ENCODE results near the gene PSMC4.
"Not testable (repeated sequence)": the region's sequence is repeated elsewhere in the genome, so short reads cannot be mapped to it uniquely, and the experiment has no call there.

Gene PSMC4

GRCh38 chr19:39949026-39949747 is 21.8 kb upstream of the PSMC4 start:
- no peak for DNase-seq

- no peak for DNase-seq
Observed at GRCh38 chr19:39951065-39951650, 19.8 kb upstream of the PSMC4 start.

GRCh38 chr19:39951686-39952085 is 19.3 kb upstream of the PSMC4 start:
- no peak for DNase-seq

- DNase-seq = no peak
Observed at GRCh38 chr19:39953915-39954314, 17.1 kb upstream of the PSMC4 start.

GRCh38 chr19:39957886-39958285 is 13.1 kb upstream of the PSMC4 start:
- not testable (repeated sequence) for DNase-seq

GRCh38 chr19:39958942-39959341 is 12.0 kb upstream of the PSMC4 start:
- DNase-seq = not testable (repeated sequence)

DNA sequence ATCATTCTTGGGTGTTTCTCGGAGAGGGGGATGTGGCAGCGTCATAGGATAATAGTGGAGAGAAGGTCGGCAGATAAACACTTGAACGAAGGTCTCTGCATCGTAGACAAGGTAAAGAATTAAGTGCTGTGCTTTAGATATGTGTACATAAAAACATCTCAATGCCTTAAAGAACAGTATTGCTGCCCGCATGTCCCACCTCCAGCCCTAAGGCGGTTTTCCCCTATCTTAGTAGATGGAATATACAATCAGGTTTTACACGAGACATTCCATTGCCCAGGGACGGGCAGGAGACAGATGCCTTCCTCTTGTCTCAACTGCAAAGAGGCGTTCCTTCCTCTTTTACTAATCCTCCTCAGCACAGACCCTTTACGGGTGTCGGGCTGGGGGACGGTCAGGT is 11.6 kb upstream of the PSMC4 start:
- DNase-seq = not testable (repeated sequence)

DNA sequence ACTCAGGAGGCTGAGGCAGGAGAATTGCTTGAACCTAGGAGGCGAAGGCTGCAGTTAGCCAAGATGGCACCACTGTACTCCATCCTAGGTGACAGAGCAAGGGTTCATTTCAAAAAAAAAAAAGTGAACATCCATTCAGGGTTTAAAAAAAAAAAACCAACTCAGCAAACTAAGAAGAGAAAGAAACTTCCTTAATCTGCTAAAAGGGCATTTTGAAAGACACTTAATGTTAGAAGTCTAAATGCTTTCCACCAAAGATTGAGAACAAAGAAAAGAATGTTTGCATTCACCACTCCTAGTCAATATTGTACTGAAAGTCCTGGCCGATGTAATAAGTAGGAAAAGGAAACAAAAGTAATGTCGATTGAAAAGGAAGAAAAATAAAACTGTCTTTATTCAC is 7.1 kb upstream of the PSMC4 start:
- no peak for DNase-seq

GRCh38 chr19:39966617-39967016 is 4.3 kb upstream of the PSMC4 start:
- DNase-seq = no peak

DNA sequence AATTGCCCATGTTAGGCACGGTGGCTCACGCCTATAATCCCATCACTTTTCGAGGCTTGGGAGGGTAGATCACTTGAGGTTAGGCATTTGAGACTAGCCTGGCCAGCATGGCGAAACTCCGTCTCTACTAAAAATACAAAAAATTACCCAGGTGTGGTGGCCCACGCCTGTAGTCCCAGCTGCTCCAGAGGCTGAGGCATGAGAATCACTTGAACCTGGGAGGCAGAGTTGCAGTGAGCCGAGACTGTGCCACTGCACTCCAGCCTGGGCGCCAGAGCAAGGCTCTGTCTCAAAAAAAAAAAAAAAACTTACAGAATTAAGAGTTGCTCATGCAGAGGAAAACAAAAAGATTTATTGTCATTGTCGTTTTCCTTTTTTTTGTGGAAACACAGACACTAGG is 3.4 kb upstream of the PSMC4 start:
- DNase-seq = no peak

- DNase-seq = no peak
Observed at GRCh38 chr19:39968789-39969188, 2.2 kb upstream of the PSMC4 start.

GRCh38 chr19:39969266-39969665 is 1.7 kb upstream of the PSMC4 start:
- peak; percentile 17 for DNase-seq

GRCh38 chr19:39969681-39970424 is 1.1 kb upstream of the PSMC4 start:
- peak; percentile 20 for DNase-seq

DNA sequence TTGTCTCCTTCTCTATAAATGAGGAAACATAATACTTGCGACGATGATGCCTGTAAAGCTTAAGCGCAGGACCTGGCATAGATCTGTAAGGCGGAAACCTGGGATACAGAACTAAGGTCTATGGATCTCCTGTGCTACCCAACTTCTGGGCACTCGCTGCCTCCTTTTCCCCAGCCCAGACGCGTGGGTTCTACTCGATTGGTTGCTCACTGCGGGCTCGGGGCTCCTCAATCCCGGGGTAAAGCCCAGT is 615 bp upstream of the PSMC4 start:
- no peak for DNase-seq

DNA sequence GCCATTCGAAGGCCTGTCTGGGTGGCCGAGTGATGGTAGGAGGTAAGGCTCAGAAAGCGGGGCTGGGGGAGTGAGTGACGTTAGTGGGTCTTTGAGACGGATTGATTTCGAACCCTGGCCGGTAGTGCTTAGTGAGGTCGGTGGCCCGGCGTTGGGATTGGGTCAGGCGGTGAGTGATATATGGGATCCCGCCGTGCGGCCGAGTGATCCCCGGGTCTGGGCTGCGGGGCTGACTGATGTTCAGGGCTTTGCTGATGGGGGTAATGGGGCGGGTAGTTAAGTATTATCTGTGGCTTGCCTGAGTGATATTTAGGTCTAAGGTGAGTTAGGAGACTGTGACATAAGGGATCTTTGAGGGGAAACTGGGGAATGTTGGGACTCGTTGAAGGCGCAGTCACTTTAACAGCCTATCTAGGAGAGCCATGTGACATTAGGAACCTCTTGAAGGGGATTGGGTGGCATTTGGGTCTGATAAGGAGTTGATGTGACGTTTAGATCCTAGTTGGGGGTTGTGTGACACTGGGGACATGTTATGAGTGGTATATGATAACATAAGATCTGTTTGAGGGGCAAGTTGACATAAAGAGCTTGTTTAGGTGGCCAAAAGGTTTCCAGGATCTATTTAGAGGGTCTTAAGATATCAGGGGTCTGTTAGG is 543 bp downstream of the PSMC4 start:
- no peak for DNase-seq

- no peak for DNase-seq
Observed at GRCh38 chr19:39974377-39975155, 3.6 kb downstream of the PSMC4 start.

- DNase-seq = no peak
Observed at GRCh38 chr19:39982883-39983282, 11.9 kb downstream of the PSMC4 start.

DNA sequence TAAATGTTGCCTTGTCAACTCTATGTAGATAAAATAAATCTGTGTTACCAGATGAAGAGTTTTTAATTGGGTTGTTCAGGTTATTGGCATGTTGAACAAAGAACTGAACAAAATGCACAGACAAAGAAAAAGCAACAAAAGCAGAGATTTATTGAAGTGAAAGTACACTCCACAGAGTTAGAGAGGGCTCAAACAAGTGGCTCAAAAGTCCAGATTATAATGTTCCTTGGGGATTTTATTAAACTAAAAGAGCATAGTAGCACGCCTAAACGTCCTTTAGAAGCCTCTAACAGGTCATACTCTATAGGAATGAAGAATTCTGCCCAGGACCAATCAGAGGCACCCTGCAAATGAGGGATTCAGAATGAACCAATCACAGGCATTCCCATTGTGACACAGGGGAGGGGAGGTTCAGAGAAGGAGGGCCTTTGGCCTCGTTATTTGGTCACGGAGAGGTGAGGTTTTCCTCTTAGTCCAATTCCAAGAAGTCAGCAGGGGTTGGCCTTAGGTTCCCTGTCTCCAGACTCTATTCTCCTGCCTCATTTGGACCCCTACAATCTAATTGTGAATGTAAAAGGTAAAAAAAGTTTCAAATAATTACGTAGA is 12.8 kb downstream of the PSMC4 start:
- DNase-seq = no peak

- no peak for DNase-seq
Observed at GRCh38 chr19:39986643-39987042, 15.7 kb downstream of the PSMC4 start.

- DNase-seq = no peak
Observed at GRCh38 chr19:39987167-39987566, 16.2 kb downstream of the PSMC4 start.

- no peak for DNase-seq
Observed at GRCh38 chr19:39987596-39987995, 16.6 kb downstream of the PSMC4 start.

GRCh38 chr19:39993605-39994004 is 22.6 kb downstream of the PSMC4 start:
- no peak for DNase-seq

DNA sequence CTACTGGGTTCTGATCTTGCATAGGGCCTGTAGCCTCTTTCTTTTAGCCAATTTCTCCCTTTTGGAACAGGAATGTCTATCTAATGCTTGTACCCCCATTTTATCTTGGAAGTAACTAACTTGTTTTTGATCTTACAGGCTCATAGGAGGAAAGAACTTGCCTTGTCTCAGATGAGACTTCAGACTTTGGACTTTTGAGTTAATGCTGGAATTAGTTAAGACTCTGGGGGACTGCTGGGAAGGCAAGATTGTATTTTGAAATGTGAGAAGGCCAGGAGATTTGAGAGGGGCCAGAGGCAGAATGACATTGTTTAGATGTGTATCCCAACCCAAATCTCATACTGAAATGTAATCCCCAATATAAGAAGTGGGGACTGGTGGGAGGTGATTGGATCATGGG is 23.4 kb downstream of the PSMC4 start:
- DNase-seq = no peak
